Liver (tissue), 9 donors: ENCODE measurements around the gene HPDL. TPM values are rescaled to one million over a fixed set of nuclear protein-coding genes. Genes with fewer than 3 reads are reported as not detected.
A peak's percentile ranks its signal among the peaks of the same experiment; 100 is the strongest.

ENCODE experiments used
- DNase-seq: peaks from one replicate; pipeline ENCODE4 v3.0.0-alpha.2; 2017; ENCODE audit warnings: low spot score
- H3K27ac ChIP-seq, 2 donors: one replicate each; pipeline ENCODE4 v1.7.0; 2013; ENCODE audit warnings: inconsistent platforms in 2 of 2, low read length in 2 of 2, control low read depth in 1 of 2, low read depth in 1 of 2, mild to moderate bottlenecking in 1 of 2
- H3K27me3 ChIP-seq, 4 donors: one replicate each; pipeline versions ENCODE4 v1.6.1 to v1.7.0; 2013; ENCODE audit warnings: low read length in 3 of 4, inconsistent platforms in 1 of 4, mild to moderate bottlenecking in 1 of 4, moderate library complexity in 1 of 4; ENCODE audit not compliant: control insufficient read depth in 4 of 4, insufficient read depth in 4 of 4
- H3K36me3 ChIP-seq, 4 donors: one replicate each; pipeline versions ENCODE4 v1.6.1 to v1.7.0; 2013; ENCODE audit warnings: low read length in 3 of 4, mild to moderate bottlenecking in 3 of 4, low read depth in 1 of 4, moderate library complexity in 1 of 4; ENCODE audit not compliant: control insufficient read depth in 4 of 4, insufficient read depth in 3 of 4
- H3K4me1 ChIP-seq, 4 donors: one replicate each; pipeline versions ENCODE4 v1.6.1 to v1.7.0; 2013; ENCODE audit warnings: low read length in 3 of 4, mild to moderate bottlenecking in 3 of 4, moderate library complexity in 1 of 4; ENCODE audit not compliant: control insufficient read depth in 4 of 4, insufficient read depth in 4 of 4
- H3K4me3 ChIP-seq, 3 donors: one replicate each; pipeline versions ENCODE4 v1.6.1 to v1.7.0; 2013; ENCODE audit warnings: low read length in 3 of 3, control low read depth in 1 of 3, low read depth in 1 of 3, mild to moderate bottlenecking in 1 of 3
- H3K9ac ChIP-seq, 2 donors: one replicate each; pipeline ENCODE4 v1.7.0; 2013; ENCODE audit warnings: low read length in 2 of 2, mild to moderate bottlenecking in 2 of 2, moderate library complexity in 2 of 2, control low read depth in 1 of 2, low read depth in 1 of 2
- H3K9me3 ChIP-seq, 4 donors: one replicate each; pipeline versions ENCODE4 v1.6.1 to v1.7.0; 2013; ENCODE audit warnings: low read length in 3 of 4; ENCODE audit not compliant: control insufficient read depth in 4 of 4
- ATF3 ChIP-seq: IDR thresholded peaks from 2 replicates; pipeline ENCODE4 v1.6.1; 2016; ENCODE audit warnings: antibody characterized with exemption
- CTCF ChIP-seq: fragments of 150-350 bp; IDR thresholded peaks from 2 replicates; pipeline ENCODE4 v1.5.1; 2017; ENCODE audit warnings: improper control_type of control experiment, low read depth, low read length; ENCODE audit not compliant: missing input control
- EGR1 ChIP-seq, 2 donors: IDR thresholded peaks; 2 replicates each; pipeline ENCODE4 v1.6.1; 2016 to 2018; ENCODE audit warnings: antibody characterized with exemption in 2 of 2, low read depth in 2 of 2
- FOXA1 ChIP-seq: IDR thresholded peaks from 2 replicates; pipeline ENCODE4 v1.6.1; 2016; ENCODE audit warnings: antibody characterized with exemption
- FOXA2 ChIP-seq: IDR thresholded peaks from 2 replicates; pipeline ENCODE4 v1.6.1; 2016; ENCODE audit warnings: antibody characterized with exemption
- GABPA ChIP-seq, 2 donors: IDR thresholded peaks in 1 of 2; conservative IDR thresholded peaks in 1 of 2; 2 replicates each; pipeline ENCODE4 v1.6.1; 2016; ENCODE audit warnings: antibody characterized with exemption in 2 of 2, mild to moderate bottlenecking in 1 of 2, moderate library complexity in 1 of 2
- HNF4A ChIP-seq, 2 donors: conservative IDR thresholded peaks; 2 replicates each; pipeline ENCODE4 v1.6.1; 2016; ENCODE audit warnings: antibody characterized with exemption in 2 of 2, mild to moderate bottlenecking in 2 of 2
- HNF4G ChIP-seq: IDR thresholded peaks from 2 replicates; pipeline ENCODE4 v1.6.1; 2016; ENCODE audit warnings: antibody characterized with exemption
- JUND ChIP-seq, 2 donors: IDR thresholded peaks; 2 replicates each; pipeline ENCODE4 v1.6.1; 2016; ENCODE audit warnings: antibody characterized with exemption in 2 of 2
- NR2F2 ChIP-seq: IDR thresholded peaks from 2 replicates; pipeline ENCODE4 v1.6.1; 2016; ENCODE audit warnings: antibody characterized with exemption
- RAD21 ChIP-seq, 2 donors: IDR thresholded peaks; 2 replicates each; pipeline ENCODE4 v1.6.1; 2016; ENCODE audit warnings: antibody characterized with exemption in 2 of 2, mild to moderate bottlenecking in 2 of 2
- REST ChIP-seq: IDR thresholded peaks from 2 replicates; pipeline ENCODE4 v1.6.1; 2016; ENCODE audit warnings: antibody characterized with exemption, mild to moderate bottlenecking
- RXRA ChIP-seq, 2 donors: IDR thresholded peaks; 2 replicates each; pipeline ENCODE4 v1.6.1; 2017 to 2018; ENCODE audit warnings: antibody characterized with exemption in 2 of 2, mild to moderate bottlenecking in 1 of 2
- SP1 ChIP-seq: IDR thresholded peaks from 2 replicates; pipeline ENCODE4 v1.6.1; 2018; ENCODE audit warnings: antibody characterized with exemption, mild to moderate bottlenecking
- TAF1 ChIP-seq: conservative IDR thresholded peaks from 2 replicates; pipeline ENCODE4 v1.6.1; 2016; ENCODE audit warnings: antibody characterized with exemption, mild to moderate bottlenecking
- YY1 ChIP-seq: IDR thresholded peaks from 2 replicates; pipeline ENCODE4 v1.6.1; 2016; ENCODE audit warnings: antibody characterized with exemption, mild to moderate bottlenecking
- WGBS: extraction: QIAGEN DNeasy Blood & Tissue Kit; methylation state at CpG from one replicate; pipeline ENCODE4 v1.1.7; 2013; 5-methylcytosine and 5-hydroxymethylcytosine counted together
- polyA plus RNA-seq, 2 donors: library from polyadenylated mRNA; stranded (reverse) in 1 of 2; unstranded in 1 of 2; fragments of 200-250 nt in 1 of 2; fragments of >200 nt in 1 of 2; fragmentation: Nextera tagmentation in 1 of 2; extraction: Ambion mirVana in 1 of 2; gene quantifications; one replicate each; pipeline versions ENCODE4 v1.2.1 to v1.2.3, GENCODE V29; 2013 to 2015
- total RNA-seq, 2 donors: library from RNA; depleted of rRNA; stranded (reverse); fragments of >200 nt; gene quantifications; one replicate each; pipeline ENCODE4 v1.2.3, GENCODE V29; 2014
- TF ChIP-seq, protein P1 (sequence below): IDR thresholded peaks from 2 replicates; pipeline ENCODE4 v1.6.1; 2016; ENCODE audit warnings: antibody characterized with exemption
- TF ChIP-seq, protein P2 (sequence below): IDR thresholded peaks from 2 replicates; pipeline ENCODE4 v1.6.1; 2016; ENCODE audit warnings: antibody characterized with exemption
- donor health status: healthy.
- donor health status: healthy.
- donor health status: healthy.
- donor health status: healthy.
- donor health status: healthy.

Gene HPDL
- total and polyA plus RNA-seq, 4 donors: 0.09 to 5.2 (median 0.15) TPM; not detected in 1

GRCh38 chr1:45302505-45303150, 24.1 kb upstream of the HPDL start (continued):
- TF ChIP-seq REST (no peak), CTCF (no peak)

GRCh38 chr1:45303520-45304310, 23.0 kb upstream of the HPDL start:
- H3K27ac ChIP-seq: peak overlapping the region; percentile 90 to 96
- peaks cover 3 to 17% (median 10%) of the 10 kb centered on the region in 4 donors for H3K4me1 ChIP-seq
- WGBS: under 1% methylated on average over 68 of the region's 68 CpGs
- H3K9me3 ChIP-seq: no peaks in the 10 kb centered on the region
- TF ChIP-seq HNF4G (no peak), NR2F2 (no peak), JUND (IDR thresholded peaks at IDR 0.05) (peak; percentile 17 to 52), FOXA1 (no peak), ATF3 (peak; percentile 61), FOXA2 (no peak), YY1 (peak; percentile 86), EGR1 (IDR thresholded peaks at IDR 0.05; ENCODE audit: low read depth in 2 of 2) (peak in 1 of 2 donors; percentile 66), RAD21 (IDR thresholded peaks at IDR 0.05) (peak; percentile 65 to 76), CTCF (peak; percentile 50), RXRA (IDR thresholded peaks at IDR 0.05) (peak; percentile 3 to 54), SP1 (peak; percentile 75), HNF4A (conservative IDR thresholded peaks at IDR 0.05) (peak; percentile 4 to 19), GABPA (IDR thresholded peaks at IDR 0.05 in 1 of 2, conservative IDR thresholded peaks at IDR 0.05 in 1 of 2) (peak; percentile 50 to 88), REST (no peak), TAF1 (no peak)
- TF ChIP-seq, protein P1, sequence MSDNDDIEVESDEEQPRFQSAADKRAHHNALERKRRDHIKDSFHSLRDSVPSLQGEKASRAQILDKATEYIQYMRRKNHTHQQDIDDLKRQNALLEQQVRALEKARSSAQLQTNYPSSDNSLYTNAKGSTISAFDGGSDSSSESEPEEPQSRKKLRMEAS: peak; percentile 31
- TF ChIP-seq, protein P2, sequence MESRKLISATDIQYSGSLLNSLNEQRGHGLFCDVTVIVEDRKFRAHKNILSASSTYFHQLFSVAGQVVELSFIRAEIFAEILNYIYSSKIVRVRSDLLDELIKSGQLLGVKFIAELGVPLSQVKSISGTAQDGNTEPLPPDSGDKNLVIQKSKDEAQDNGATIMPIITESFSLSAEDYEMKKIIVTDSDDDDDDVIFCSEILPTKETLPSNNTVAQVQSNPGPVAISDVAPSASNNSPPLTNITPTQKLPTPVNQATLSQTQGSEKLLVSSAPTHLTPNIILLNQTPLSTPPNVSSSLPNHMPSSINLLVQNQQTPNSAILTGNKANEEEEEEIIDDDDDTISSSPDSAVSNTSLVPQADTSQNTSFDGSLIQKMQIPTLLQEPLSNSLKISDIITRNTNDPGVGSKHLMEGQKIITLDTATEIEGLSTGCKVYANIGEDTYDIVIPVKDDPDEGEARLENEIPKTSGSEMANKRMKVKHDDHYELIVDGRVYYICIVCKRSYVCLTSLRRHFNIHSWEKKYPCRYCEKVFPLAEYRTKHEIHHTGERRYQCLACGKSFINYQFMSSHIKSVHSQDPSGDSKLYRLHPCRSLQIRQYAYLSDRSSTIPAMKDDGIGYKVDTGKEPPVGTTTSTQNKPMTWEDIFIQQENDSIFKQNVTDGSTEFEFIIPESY: no peak
- H3K9ac ChIP-seq: peak overlapping the region; percentile 83 to 87
- no peaks in the 10 kb centered on the region for H3K36me3 ChIP-seq
- no peaks in the 10 kb centered on the region for H3K27me3 ChIP-seq
- peak overlapping the region; percentile 65 to 96 (median 80) for H3K4me3 ChIP-seq
- DNase-seq: peak; percentile 98
